ENCODE results near the gene RCAN2. TPM values are rescaled to one million over a fixed set of nuclear protein-coding genes. Genes with fewer than 3 reads are reported as not detected.

RCAN2 gene
- total RNA-seq, 2 experiments from 2014 or later: not detected

- Histone ChIP-seq H3K9me2 (ENCODE audit: insufficient read depth, low read length) (no peaks in the 10 kb centered on the region), H3K4me1 (ENCODE audit: insufficient read depth, low read length, poor library complexity, severe bottlenecking) (no peaks in the 10 kb centered on the region), H3K27ac (ENCODE audit: low read depth, low read length, poor library complexity, severe bottlenecking) (no peak overlapping the region), H2AFZ (ENCODE audit: low read length) (no peak overlapping the region), H3K9me3 (ENCODE audit: low read length) (no peaks in the 10 kb centered on the region), H3K79me2 (ENCODE audit: insufficient read depth, low read depth, low read length) (no peaks in the 10 kb centered on the region), H3K4me2 (ENCODE audit: low read length) (no peak overlapping the region), H3K4me3 (ENCODE audit: low read depth, low read length, poor library complexity, severe bottlenecking) (no peak overlapping the region), H4K20me1 (ENCODE audit: insufficient read depth, low read length) (no peaks in the 10 kb centered on the region), H3K36me3 (ENCODE audit: insufficient read depth, low read length) (no peaks in the 10 kb centered on the region)
- POLR2A ChIA-PET: interaction anchor here (0.7 kb wide), 2 partner anchors 122 to 236 kb away, joined by 3 to 4 read pairs; no protein-coding TSS in a partner anchor
- TF ChIP-seq EZH2phosphoT487 (IDR thresholded peaks at IDR 0.05; ENCODE audit: borderline replicate concordance, low read depth, low read length) (no peak), CTCF (conservative IDR thresholded peaks at IDR 0.05; ENCODE audit: low read length) (no peak)
- DNase-seq (ENCODE audit: low spot score): no peak
- intact Hi-C loops (cut with micrococcal nuclease; ENCODE audit: unreplicated experiment): no loop called here
- CTCF ChIA-PET (ENCODE audit: unreplicated experiment): no interaction called here
- no TSS peak for BruUV-seq (replicated peaks)
These were observed 5.1 kb downstream of the RCAN2 start for GRCh38 chr6:46486181-46486580.

GRCh38 chr6:46484081-46484820 is 7.0 kb downstream of the RCAN2 start:
- Histone ChIP-seq H3K27ac (ENCODE audit: low read depth, low read length, poor library complexity, severe bottlenecking) (no peak overlapping the region), H3K79me2 (ENCODE audit: insufficient read depth, low read depth, low read length) (no peaks in the 10 kb centered on the region), H3K4me3 (ENCODE audit: low read depth, low read length, poor library complexity, severe bottlenecking) (no peak overlapping the region), H3K9me2 (ENCODE audit: insufficient read depth, low read length) (no peaks in the 10 kb centered on the region), H3K4me1 (ENCODE audit: insufficient read depth, low read length, poor library complexity, severe bottlenecking) (no peaks in the 10 kb centered on the region), H3K36me3 (ENCODE audit: insufficient read depth, low read length) (no peaks in the 10 kb centered on the region), H2AFZ (ENCODE audit: low read length) (no peak overlapping the region), H4K20me1 (ENCODE audit: insufficient read depth, low read length) (no peaks in the 10 kb centered on the region), H3K9me3 (ENCODE audit: low read length) (no peaks in the 10 kb centered on the region), H3K4me2 (ENCODE audit: low read length) (no peak overlapping the region)
- TF ChIP-seq EZH2phosphoT487 (IDR thresholded peaks at IDR 0.05; ENCODE audit: borderline replicate concordance, low read depth, low read length) (no peak), CTCF (conservative IDR thresholded peaks at IDR 0.05; ENCODE audit: low read length) (no peak)
- no peak for DNase-seq (ENCODE audit: low spot score)
- CTCF ChIA-PET (ENCODE audit: unreplicated experiment): no interaction called here
- intact Hi-C loops (cut with micrococcal nuclease; ENCODE audit: unreplicated experiment): no loop called here
- BruUV-seq (replicated peaks): no TSS peak
- POLR2A ChIA-PET: interaction anchor here (0.9 kb wide), 1 partner anchor 356 kb away, joined by 3 read pairs; no protein-coding TSS in a partner anchor

- POLR2A ChIA-PET: interaction anchor here (1.2 to 2.0 kb wide), 2 partner anchors 9 to 12 kb away, joined by 3 to 4 read pairs; no protein-coding TSS in a partner anchor
- Histone ChIP-seq H3K9me3 (ENCODE audit: low read length) (no peaks in the 10 kb centered on the region), H3K36me3 (ENCODE audit: insufficient read depth, low read length) (no peaks in the 10 kb centered on the region), H3K27ac (ENCODE audit: low read depth, low read length, poor library complexity, severe bottlenecking) (no peak overlapping the region), H2AFZ (ENCODE audit: low read length) (no peak overlapping the region), H3K4me3 (ENCODE audit: low read depth, low read length, poor library complexity, severe bottlenecking) (no peak overlapping the region), H4K20me1 (ENCODE audit: insufficient read depth, low read length) (no peaks in the 10 kb centered on the region), H3K4me2 (ENCODE audit: low read length) (no peak overlapping the region), H3K9me2 (ENCODE audit: insufficient read depth, low read length) (no peaks in the 10 kb centered on the region), H3K4me1 (ENCODE audit: insufficient read depth, low read length, poor library complexity, severe bottlenecking) (no peaks in the 10 kb centered on the region), H3K79me2 (ENCODE audit: insufficient read depth, low read depth, low read length) (no peaks in the 10 kb centered on the region)
- no TSS peak for BruUV-seq (replicated peaks)
- no peak for TF ChIP-seq EZH2phosphoT487 (IDR thresholded peaks at IDR 0.05; ENCODE audit: borderline replicate concordance, low read depth, low read length)
- TF ChIP-seq CTCF (conservative IDR thresholded peaks at IDR 0.05; ENCODE audit: low read length): no peak
- CTCF ChIA-PET (ENCODE audit: unreplicated experiment): no interaction called here
- intact Hi-C loops (cut with micrococcal nuclease; ENCODE audit: unreplicated experiment): no loop called here
- DNase-seq (ENCODE audit: low spot score): no peak
These were observed 14.9 kb downstream of the RCAN2 start for GRCh38 chr6:46476301-46476700.

Data from OCI-LY7 (cell line).